GM10248 (cell line): ENCODE results near the gene SEC22A.

ENCODE experiments used
- CTCF ChIA-PET: fragments of 300-600 bp; sonication (Branson Sonifier 250); formaldehyde crosslinking; extraction: SDS; loops from one replicate; lab custom pipeline; 2021; ENCODE audit warnings: antibody characterized with exemption; lab: Yijun Ruan, JAX
- POLR2A ChIA-PET: fragments of 350-650 bp; sonication (Branson Sonifier 250); formaldehyde crosslinking; extraction: SDS; loops from one replicate; lab custom pipeline; 2020; ENCODE audit warnings: antibody characterized with exemption; lab: Yijun Ruan, JAX
- DNase-seq: peaks from one replicate; pipeline ENCODE4 v3.0.0; 2012; ENCODE audit errors: extremely low spot score
- CTCF ChIP-seq: IDR thresholded peaks from 2 replicates; pipeline ENCODE4 v1.5.1; 2012; ENCODE audit warnings: mild to moderate bottlenecking, low read depth; ENCODE audit errors: extremely low read depth, missing control alignments, control extremely low read depth

The SEC22A gene

GRCh38 chr3:123311201-123311600, 109.5 kb downstream of the SEC22A start:
- TF ChIP-seq CTCF = no peak
- POLR2A ChIA-PET = no interaction called here
- CTCF ChIA-PET = interaction anchor here (1.5 to 1.8 kb wide), 3 partner anchors 9 to 21 kb away, joined by 3 to 5 read pairs (median 3); no protein-coding TSS in a partner anchor
- no peak for DNase-seq

- CTCF ChIA-PET = interaction anchor here (1.3 to 1.5 kb wide), 2 partner anchors 8 to 10 kb away, joined by 3 read pairs; no protein-coding TSS in a partner anchor
- no peak for TF ChIP-seq CTCF
- POLR2A ChIA-PET = no interaction called here
- no peak for DNase-seq
Observed at GRCh38 chr3:123312331-123313265, 110.9 kb downstream of the SEC22A start.

- no peak for DNase-seq
- ChIA-PET POLR2A (no interaction called here), CTCF (interaction anchor here (1.3 to 2.3 kb wide), 3 partner anchors 9 to 175 kb away, joined by 3 to 10 read pairs (median 4); no protein-coding TSS in a partner anchor)
- TF ChIP-seq CTCF = no peak
Observed at GRCh38 chr3:123313889-123314288, 112.1 kb downstream of the SEC22A start.

- DNase-seq = no peak
- no peak for TF ChIP-seq CTCF
- CTCF ChIA-PET = interaction anchor here (0.8 to 2.3 kb wide), 5 partner anchors 12 to 181 kb away, joined by 3 to 10 read pairs (median 3); no protein-coding TSS in a partner anchor
- POLR2A ChIA-PET = no interaction called here
Observed at GRCh38 chr3:123314359-123315270, 112.9 kb downstream of the SEC22A start.

- no peak for DNase-seq
- ChIA-PET POLR2A (no interaction called here), CTCF (interaction anchor here (1.2 to 2.3 kb wide), 3 partner anchors 11 to 175 kb away, joined by 3 to 10 read pairs (median 3); no protein-coding TSS in a partner anchor)
- TF ChIP-seq CTCF = no peak
Observed at GRCh38 chr3:123315271-123315595, 113.5 kb downstream of the SEC22A start.

- DNase-seq = no peak
- TF ChIP-seq CTCF = no peak
- ChIA-PET POLR2A (no interaction called here), CTCF (interaction anchor here (1.1 kb wide), 1 partner anchor 12 kb away, joined by 4 read pairs; no protein-coding TSS in a partner anchor)
Observed at GRCh38 chr3:123317716-123318115, 116.0 kb downstream of the SEC22A start.
